NCI-H2081 treated with DMSO at 0.1 percent for 48 hours (cell line): ENCODE data around the gene TOMM20.
A peak's percentile ranks its signal among the peaks of the same experiment; 100 is the strongest.
"Not testable (repeated sequence)": the region's sequence is repeated elsewhere in the genome, so short reads cannot be mapped to it uniquely, and the experiment has no call there.

Experiments used
- DNase-seq: peaks from one replicate; lab custom pipeline; 2025; lab: John Stamatoyannopoulos, UW

The TOMM20 gene

GRCh38 chr1:235101558-235102258 lies 26.9 kb downstream of the TOMM20 start:
- no peak for DNase-seq

GRCh38 chr1:235100194-235100772 lies 28.4 kb downstream of the TOMM20 start:
- DNase-seq, result no peak

- DNase-seq, result no peak
These were observed 29.6 kb downstream of the TOMM20 start for GRCh38 chr1:235098991-235099390.

- DNase-seq, result no peak
These were observed 30.1 kb downstream of the TOMM20 start for GRCh38 chr1:235098547-235098946.

- not testable (repeated sequence) for DNase-seq
These were observed 31.1 kb downstream of the TOMM20 start for GRCh38 chr1:235097501-235097900.

- no peak for DNase-seq
These were observed 32.6 kb downstream of the TOMM20 start for GRCh38 chr1:235095938-235096562.

- no peak for DNase-seq
These were observed 34.7 kb downstream of the TOMM20 start for GRCh38 chr1:235093696-235094592.

- DNase-seq, result no peak
These were observed 35.5 kb downstream of the TOMM20 start for GRCh38 chr1:235093013-235093695.

GRCh38 chr1:235092415-235092814 lies 36.2 kb downstream of the TOMM20 start:
- not testable (repeated sequence) for DNase-seq

GRCh38 chr1:235092045-235092406 lies 36.6 kb downstream of the TOMM20 start:
- DNase-seq, result not testable (repeated sequence)

- not testable (repeated sequence) for DNase-seq
These were observed 37.2 kb downstream of the TOMM20 start for GRCh38 chr1:235091319-235092044.

- DNase-seq, result no peak
These were observed 38.1 kb downstream of the TOMM20 start for GRCh38 chr1:235090406-235091069.

GRCh38 chr1:235088907-235089306 lies 39.7 kb downstream of the TOMM20 start:
- no peak for DNase-seq

GRCh38 chr1:235088430-235088829 lies 40.2 kb downstream of the TOMM20 start:
- no peak for DNase-seq

GRCh38 chr1:235087906-235088305 lies 40.7 kb downstream of the TOMM20 start:
- no peak for DNase-seq

GRCh38 chr1:235085411-235086117 lies 43.1 kb downstream of the TOMM20 start:
- DNase-seq, result not testable (repeated sequence)

- DNase-seq, result not testable (repeated sequence)
These were observed 47.8 kb downstream of the TOMM20 start for GRCh38 chr1:235080788-235081187.

- not testable (repeated sequence) for DNase-seq
These were observed 48.4 kb downstream of the TOMM20 start for GRCh38 chr1:235080297-235080657.

GRCh38 chr1:235079443-235080296 lies 49.0 kb downstream of the TOMM20 start:
- peak; percentile 19 for DNase-seq
